ENCODE data around the gene PARP11. TPM values are rescaled to one million over a fixed set of nuclear protein-coding genes. Genes with fewer than 3 reads are reported as not detected.

The PARP11 gene
- total RNA-seq, 1 experiment from 2014 or later = 4.9 TPM

DNA sequence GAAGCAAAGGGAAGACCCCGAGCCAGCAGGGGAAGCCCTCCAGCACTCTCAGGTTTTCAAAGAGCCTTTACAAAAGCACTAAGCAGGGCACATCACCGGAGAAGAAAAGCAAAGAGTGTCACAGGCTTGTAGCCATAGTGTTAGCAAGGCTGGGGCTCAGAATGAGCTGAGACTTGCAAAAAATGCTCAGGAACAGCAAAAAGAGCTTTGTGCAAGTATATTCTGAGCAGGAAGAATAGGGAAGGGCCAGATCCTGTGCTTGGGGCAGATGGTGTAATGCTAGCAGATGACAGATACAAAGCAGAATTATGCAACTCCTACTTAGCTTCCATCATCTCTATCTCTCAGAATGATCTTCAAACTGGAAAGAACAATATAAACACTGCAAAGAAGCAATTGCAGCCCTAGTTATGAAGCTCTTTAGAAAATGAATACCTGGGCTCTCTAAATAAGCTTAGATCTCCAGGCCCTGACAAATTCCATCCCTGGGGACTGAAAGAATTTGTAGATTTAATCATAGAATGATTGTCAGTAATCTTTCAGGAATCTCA is 23.7 kb upstream of the PARP11 start:
- Histone ChIP-seq H3K36me3 (replicated peaks; ENCODE audit: control insufficient read depth, insufficient read depth, low read length) (no peaks in the 10 kb centered on the region), H3K27me3 (ENCODE audit: control insufficient read depth, insufficient read depth, low read length) (no peaks in the 10 kb centered on the region), H3K4me3 (ENCODE audit: insufficient read depth, low read depth, low read length) (no peak overlapping the region)
- no peak for DNase-seq

DNA sequence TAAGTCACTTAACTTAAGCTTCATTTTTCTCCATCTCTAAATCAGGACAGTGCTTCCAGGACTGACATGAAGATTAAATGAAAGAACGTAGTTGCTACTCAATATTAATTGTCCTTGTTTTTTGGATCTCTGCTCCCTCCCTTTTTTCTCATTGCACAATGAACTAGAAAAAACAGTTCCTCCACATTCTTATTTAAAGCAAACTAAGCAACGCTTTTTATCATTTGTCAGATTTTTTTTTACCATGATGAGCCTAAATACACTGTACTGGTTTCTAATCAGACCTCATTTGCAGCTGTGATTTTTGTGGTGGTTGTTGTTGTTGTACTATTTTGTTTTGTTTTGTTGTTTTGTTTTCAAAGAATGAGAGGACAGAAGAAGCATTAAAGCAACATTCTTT is 23.2 kb upstream of the PARP11 start:
- H3K27me3 ChIP-seq (ENCODE audit: control insufficient read depth, insufficient read depth, low read length) = no peaks in the 10 kb centered on the region
- no peak for DNase-seq
- no peaks in the 10 kb centered on the region for H3K36me3 ChIP-seq (replicated peaks; ENCODE audit: control insufficient read depth, insufficient read depth, low read length)
- no peak overlapping the region for H3K4me3 ChIP-seq (ENCODE audit: insufficient read depth, low read depth, low read length)

DNA sequence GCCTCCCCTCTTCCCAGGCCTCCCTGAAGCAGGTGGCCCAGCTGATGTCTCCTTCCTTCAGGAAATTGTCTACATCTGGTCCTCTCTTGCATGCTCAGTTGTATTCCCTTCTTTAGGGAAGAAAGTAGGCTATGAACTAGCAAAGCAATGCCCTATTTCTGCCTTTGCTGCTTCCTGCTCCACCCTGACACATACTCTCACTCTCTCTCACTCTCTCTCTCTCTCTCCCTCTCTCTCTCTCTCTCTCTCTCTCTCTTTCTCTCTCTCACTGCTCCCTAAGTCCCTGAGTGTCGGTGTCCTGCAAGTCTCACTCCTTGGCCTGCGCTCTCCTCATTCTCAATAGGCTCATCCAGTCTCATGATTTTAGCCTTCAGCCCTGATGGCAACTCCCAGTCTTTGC is 19.4 kb upstream of the PARP11 start:
- no peak for DNase-seq
- Histone ChIP-seq H3K4me3 (ENCODE audit: insufficient read depth, low read depth, low read length) (no peak overlapping the region), H3K36me3 (replicated peaks; ENCODE audit: control insufficient read depth, insufficient read depth, low read length) (no peaks in the 10 kb centered on the region), H3K27me3 (ENCODE audit: control insufficient read depth, insufficient read depth, low read length) (no peaks in the 10 kb centered on the region)

- Histone ChIP-seq H3K4me3 (ENCODE audit: insufficient read depth, low read depth, low read length) (no peak overlapping the region), H3K36me3 (replicated peaks; ENCODE audit: control insufficient read depth, insufficient read depth, low read length) (no peaks in the 10 kb centered on the region), H3K27me3 (ENCODE audit: control insufficient read depth, insufficient read depth, low read length) (no peaks in the 10 kb centered on the region)
- no peak for DNase-seq
Measured at GRCh38 chr12:3891201-3891600, 18.0 kb upstream of the PARP11 start.

DNA sequence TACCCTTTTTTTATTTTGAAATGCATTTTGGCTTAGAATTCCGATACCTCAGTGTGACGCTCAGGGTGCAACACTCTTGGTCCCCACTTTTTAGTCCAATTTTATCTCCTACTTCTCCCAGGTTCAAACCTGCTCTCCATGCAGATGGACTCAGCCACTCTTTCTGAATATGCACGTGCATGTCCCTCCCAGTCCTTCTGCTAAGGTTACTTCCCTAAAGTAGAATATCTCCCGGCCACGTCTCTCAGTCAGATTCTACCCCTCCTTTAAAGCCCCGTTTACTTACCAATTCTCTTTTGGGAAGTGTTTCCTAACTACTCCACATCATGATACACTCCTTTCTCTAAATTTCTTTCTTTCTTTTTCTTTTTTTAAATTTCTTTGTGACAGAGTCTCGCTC is 15.5 kb upstream of the PARP11 start:
- H3K36me3 ChIP-seq (replicated peaks; ENCODE audit: control insufficient read depth, insufficient read depth, low read length) = no peaks in the 10 kb centered on the region
- DNase-seq = no peak
- no peaks in the 10 kb centered on the region for H3K27me3 ChIP-seq (ENCODE audit: control insufficient read depth, insufficient read depth, low read length)
- no peak overlapping the region for H3K4me3 ChIP-seq (ENCODE audit: insufficient read depth, low read depth, low read length)

- Histone ChIP-seq H3K27me3 (ENCODE audit: control insufficient read depth, insufficient read depth, low read length) (no peaks in the 10 kb centered on the region), H3K4me3 (ENCODE audit: insufficient read depth, low read depth, low read length) (no peak overlapping the region), H3K36me3 (replicated peaks; ENCODE audit: control insufficient read depth, insufficient read depth, low read length) (no peaks in the 10 kb centered on the region)
- peak; percentile 49 for DNase-seq
Measured at GRCh38 chr12:3885277-3886094, 12.3 kb upstream of the PARP11 start.

DNA sequence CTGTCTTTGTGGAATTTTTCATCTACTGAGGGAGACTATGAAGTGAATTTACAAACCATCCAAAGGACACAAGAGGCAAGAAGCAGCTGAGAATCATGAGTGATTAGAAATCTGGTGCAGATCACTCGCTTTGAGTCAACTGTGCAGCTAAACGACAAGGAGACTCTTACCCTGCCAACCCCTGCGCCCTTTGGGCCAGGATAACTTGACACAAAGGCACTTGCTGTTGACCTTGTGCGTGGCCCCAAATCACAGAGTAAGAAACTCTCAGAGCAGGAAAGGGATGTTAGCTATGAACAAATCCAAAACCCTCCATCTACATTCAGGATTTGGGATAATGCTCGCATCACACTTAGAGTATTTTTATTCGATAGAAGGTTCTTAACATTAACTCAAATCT is 11.5 kb upstream of the PARP11 start:
- no peaks in the 10 kb centered on the region for H3K36me3 ChIP-seq (replicated peaks; ENCODE audit: control insufficient read depth, insufficient read depth, low read length)
- no peak for DNase-seq
- H3K27me3 ChIP-seq (ENCODE audit: control insufficient read depth, insufficient read depth, low read length) = no peaks in the 10 kb centered on the region
- H3K4me3 ChIP-seq (ENCODE audit: insufficient read depth, low read depth, low read length) = no peak overlapping the region

GRCh38 chr12:3882896-3883564 is 9.8 kb upstream of the PARP11 start:
- Histone ChIP-seq H3K27me3 (ENCODE audit: control insufficient read depth, insufficient read depth, low read length) (no peaks in the 10 kb centered on the region), H3K4me3 (ENCODE audit: insufficient read depth, low read depth, low read length) (no peak overlapping the region), H3K36me3 (replicated peaks; ENCODE audit: control insufficient read depth, insufficient read depth, low read length) (no peaks in the 10 kb centered on the region)
- peak; percentile 63 for DNase-seq

DNA sequence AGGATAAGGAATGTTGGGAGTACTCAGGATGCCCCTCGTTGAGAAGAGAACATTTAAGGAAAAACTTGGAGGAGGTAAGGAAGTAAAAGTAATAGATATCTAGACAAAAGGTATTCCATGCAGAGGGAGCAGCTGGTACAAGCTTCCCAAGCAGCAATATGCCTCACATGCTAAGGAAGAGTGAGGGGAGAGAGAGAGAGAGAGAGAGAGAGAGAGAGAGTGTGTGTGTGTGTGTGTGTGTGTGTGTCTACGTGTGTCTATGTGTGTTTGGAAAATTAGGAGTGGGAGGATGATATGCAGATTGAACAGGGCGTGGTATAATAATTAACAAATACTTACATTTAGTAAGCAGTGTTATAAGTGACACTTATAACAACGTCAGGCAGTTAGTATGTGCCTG is 9.2 kb upstream of the PARP11 start:
- H3K27me3 ChIP-seq (ENCODE audit: control insufficient read depth, insufficient read depth, low read length) = no peaks in the 10 kb centered on the region
- H3K36me3 ChIP-seq (replicated peaks; ENCODE audit: control insufficient read depth, insufficient read depth, low read length) = no peaks in the 10 kb centered on the region
- no peak for DNase-seq
- H3K4me3 ChIP-seq (ENCODE audit: insufficient read depth, low read depth, low read length) = no peak overlapping the region

GRCh38 chr12:3881281-3881950 is 8.2 kb upstream of the PARP11 start:
- Histone ChIP-seq H3K36me3 (replicated peaks; ENCODE audit: control insufficient read depth, insufficient read depth, low read length) (no peaks in the 10 kb centered on the region), H3K4me3 (ENCODE audit: insufficient read depth, low read depth, low read length) (no peak overlapping the region), H3K27me3 (ENCODE audit: control insufficient read depth, insufficient read depth, low read length) (no peaks in the 10 kb centered on the region)
- DNase-seq = no peak

GRCh38 chr12:3879846-3880245 is 6.6 kb upstream of the PARP11 start:
- H3K4me3 ChIP-seq (ENCODE audit: insufficient read depth, low read depth, low read length) = no peak overlapping the region

DNA sequence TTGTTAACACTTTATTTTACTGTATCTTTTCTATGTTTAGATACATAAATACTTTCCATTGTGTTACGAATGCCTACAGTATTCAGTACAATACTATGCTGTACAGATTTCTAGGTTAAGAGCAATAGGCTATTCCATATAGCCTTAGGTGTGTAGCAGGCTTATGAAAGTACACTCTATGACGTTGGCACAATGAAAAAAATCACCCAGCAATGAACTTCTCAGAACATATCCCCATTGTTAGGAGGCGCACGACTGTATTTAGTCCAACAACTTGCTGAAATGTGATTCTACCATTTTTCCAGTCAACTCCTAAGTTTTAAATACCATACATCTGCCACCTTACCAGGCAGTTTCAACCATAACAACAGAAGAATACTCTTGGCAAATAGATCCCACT is 1.8 kb downstream of the PARP11 start:
- Histone ChIP-seq H3K36me3 (replicated peaks; ENCODE audit: control insufficient read depth, insufficient read depth, low read length) (no peaks in the 10 kb centered on the region), H3K27me3 (ENCODE audit: control insufficient read depth, insufficient read depth, low read length) (no peaks in the 10 kb centered on the region), H3K4me3 (ENCODE audit: insufficient read depth, low read depth, low read length) (no peak overlapping the region)
- no peak for DNase-seq

More at GRCh38 chr12:3879846-3880245, 6.6 kb upstream of the PARP11 start:
- Histone ChIP-seq H3K36me3 (replicated peaks; ENCODE audit: control insufficient read depth, insufficient read depth, low read length) (no peaks in the 10 kb centered on the region), H3K27me3 (ENCODE audit: control insufficient read depth, insufficient read depth, low read length) (no peaks in the 10 kb centered on the region)
- DNase-seq = no peak

- no peaks in the 10 kb centered on the region for H3K36me3 ChIP-seq (replicated peaks; ENCODE audit: control insufficient read depth, insufficient read depth, low read length)
- no peak overlapping the region for H3K4me3 ChIP-seq (ENCODE audit: insufficient read depth, low read depth, low read length)
- DNase-seq = no peak
- H3K27me3 ChIP-seq (ENCODE audit: control insufficient read depth, insufficient read depth, low read length) = no peaks in the 10 kb centered on the region
Measured at GRCh38 chr12:3869865-3870264, 3.3 kb downstream of the PARP11 start.

DNA sequence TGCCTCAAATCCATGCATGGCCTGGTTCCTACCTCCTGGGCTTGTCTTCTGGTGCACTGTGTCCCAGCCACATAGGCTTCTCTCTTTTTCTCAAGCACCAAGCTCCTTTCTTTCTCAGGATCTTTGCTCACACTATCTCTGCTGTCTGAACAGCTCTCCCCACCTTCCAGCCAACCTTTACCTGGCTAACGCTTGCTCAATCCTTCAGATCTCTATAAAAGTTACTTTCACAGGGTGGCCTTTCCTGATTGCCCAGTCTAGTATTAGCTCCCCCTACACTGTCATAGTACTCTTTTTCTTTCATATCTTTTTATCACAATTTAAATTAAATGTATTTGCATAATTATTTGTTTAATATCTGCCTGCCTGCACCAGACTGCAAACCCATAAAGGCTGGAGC is 3.8 kb downstream of the PARP11 start:
- no peaks in the 10 kb centered on the region for H3K36me3 ChIP-seq (replicated peaks; ENCODE audit: control insufficient read depth, insufficient read depth, low read length)
- H3K27me3 ChIP-seq (ENCODE audit: control insufficient read depth, insufficient read depth, low read length) = no peaks in the 10 kb centered on the region
- no peak for DNase-seq
- H3K4me3 ChIP-seq (ENCODE audit: insufficient read depth, low read depth, low read length) = no peak overlapping the region

DNA sequence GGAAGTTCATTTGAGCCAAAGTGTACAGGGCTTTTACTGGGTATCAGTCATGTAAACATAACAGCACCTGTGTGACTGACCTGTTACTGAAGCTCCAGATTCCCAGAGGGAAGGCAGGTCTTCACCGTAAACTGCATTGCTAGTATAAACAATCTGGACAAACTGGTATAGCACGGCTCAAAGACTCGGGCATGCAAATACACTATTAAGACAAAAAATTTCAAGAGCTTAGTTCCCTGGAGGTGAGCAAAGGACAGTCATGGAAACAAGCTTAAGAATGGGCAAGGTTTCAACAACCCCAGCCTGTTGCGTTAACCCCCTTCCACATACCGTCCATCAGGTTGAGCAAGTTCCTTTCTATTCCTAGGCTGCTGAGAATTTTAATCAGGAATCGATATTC is 9.4 kb downstream of the PARP11 start:
- no peaks in the 10 kb centered on the region for H3K36me3 ChIP-seq (replicated peaks; ENCODE audit: control insufficient read depth, insufficient read depth, low read length)
- no peak overlapping the region for H3K4me3 ChIP-seq (ENCODE audit: insufficient read depth, low read depth, low read length)
- no peaks in the 10 kb centered on the region for H3K27me3 ChIP-seq (ENCODE audit: control insufficient read depth, insufficient read depth, low read length)
- DNase-seq = no peak

Measured in H7 (cell line).